GM23248 (cell line): ENCODE results near the gene NTPCR. TPM values are rescaled to one million over a fixed set of nuclear protein-coding genes. Genes with fewer than 3 reads are reported as not detected.

Experiments used
- DNase-seq: peaks from one replicate; pipeline ENCODE4 v3.0.0-alpha.2; 2015
- H2AFZ ChIP-seq: fragments of 200-600 bp; sonication (generic); 2 replicates; pipeline ENCODE4 v1.6.1; 2016; ENCODE audit warnings: antibody characterized with exemption
- H3F3A ChIP-seq: fragments of 200-600 bp; sonication (generic); 2 replicates; pipeline ENCODE4 v1.6.1; 2016; ENCODE audit warnings: mild to moderate bottlenecking, antibody characterized with exemption, mixed run types; ENCODE audit not compliant: insufficient read depth
- H3K27ac ChIP-seq: fragments of 200-600 bp; sonication (generic); 2 replicates; pipeline ENCODE4 v1.5.1; 2016; ENCODE audit warnings: mild to moderate bottlenecking
- H3K27me3 ChIP-seq: fragments of 200-600 bp; sonication (generic); replicated peaks from 2 replicates; pipeline ENCODE4 v1.6.1; 2016; ENCODE audit warnings: mild to moderate bottlenecking; ENCODE audit not compliant: insufficient read depth
- H3K36me3 ChIP-seq: fragments of 200-600 bp; sonication (generic); 2 replicates; pipeline ENCODE4 v1.6.1; 2016; ENCODE audit warnings: low read depth, mild to moderate bottlenecking
- H3K4me1 ChIP-seq: fragments of 200-600 bp; sonication (generic); 2 replicates; pipeline ENCODE4 v1.6.1; 2016; ENCODE audit warnings: mild to moderate bottlenecking; ENCODE audit not compliant: insufficient read depth
- H3K4me2 ChIP-seq: fragments of 200-600 bp; sonication (generic); one replicate; pipeline ENCODE4 v1.6.1; 2016; ENCODE audit warnings: mild to moderate bottlenecking; ENCODE audit not compliant: unreplicated experiment
- H3K4me3 ChIP-seq: fragments of 200-600 bp; sonication (generic); 2 replicates; pipeline ENCODE4 v1.5.1; 2016; ENCODE audit warnings: mild to moderate bottlenecking
- H3K79me2 ChIP-seq: fragments of 200-600 bp; sonication (generic); 2 replicates; pipeline ENCODE4 v1.6.1; 2016; ENCODE audit warnings: mild to moderate bottlenecking; ENCODE audit not compliant: insufficient read depth
- H3K9ac ChIP-seq: fragments of 200-600 bp; sonication (generic); 2 replicates; pipeline ENCODE4 v1.6.1; 2016; ENCODE audit warnings: mild to moderate bottlenecking
- H3K9me2 ChIP-seq: fragments of 200-600 bp; sonication (generic); 2 replicates; pipeline ENCODE4 v1.6.1; 2016; ENCODE audit warnings: mixed run types, mild to moderate bottlenecking, moderate library complexity; ENCODE audit not compliant: insufficient read depth
- H3K9me3 ChIP-seq: fragments of 200-600 bp; sonication (generic); one replicate; pipeline ENCODE4 v1.6.1; 2017; ENCODE audit warnings: low read depth
- H4K20me1 ChIP-seq: fragments of 200-600 bp; sonication (generic); 2 replicates; pipeline ENCODE4 v1.6.0; 2016; ENCODE audit not compliant: insufficient read depth
- EZH2 ChIP-seq: fragments of 200-600 bp; sonication (generic); IDR thresholded peaks from 2 replicates; pipeline ENCODE4 v1.6.1; 2018; ENCODE audit warnings: antibody characterized with exemption, mild to moderate bottlenecking; ENCODE audit not compliant: insufficient read depth, poor library complexity, severe bottlenecking
- EZH2phosphoT487 ChIP-seq: fragments of 200-600 bp; sonication (generic); IDR thresholded peaks from 2 replicates; pipeline ENCODE4 v1.6.1; 2018; ENCODE audit warnings: antibody characterized with exemption, moderate library complexity, mild to moderate bottlenecking, low read depth; ENCODE audit not compliant: insufficient read depth
- WGBS, 2 experiments: methylation state at CpG; one replicate each; pipeline ENCODE4 v1.1.6; 2015 to 2017; ENCODE audit warnings: low lambda C conversion rate in 2 of 2, low coverage in 1 of 2; ENCODE audit errors: missing lambda C conversion rate in 2 of 2; 5-methylcytosine and 5-hydroxymethylcytosine counted together
- in situ Hi-C: fragments of 300-500 bp; cut with MboI; formaldehyde crosslinking; loops from 2 replicates; pipeline ENCODE4 v1.15.0; 2020
- polyA plus RNA-seq: library from polyadenylated mRNA; unstranded; fragments of >200 nt; fragmentation: Nextera tagmentation; extraction: Ambion mirVana; gene quantifications from 2 replicates; pipeline ENCODE4 v1.2.1, GENCODE V29; 2016
- total RNA-seq: library from RNA; depleted of rRNA; stranded (reverse); fragments of >200 nt; shearing (Covaris generic); gene quantifications from 2 replicates; pipeline ENCODE4 v1.2.3, GENCODE V29; 2014

The NTPCR gene
- total and polyA plus RNA-seq, 2 experiments from 2014 or later = 23.8 to 67.2 TPM

- in situ Hi-C loops = no loop called here
- TF ChIP-seq EZH2 (no peak), EZH2phosphoT487 (no peak)
These were observed 35.2 kb upstream of the NTPCR start for GRCh38 chr1:232915212-232915611.

DNA sequence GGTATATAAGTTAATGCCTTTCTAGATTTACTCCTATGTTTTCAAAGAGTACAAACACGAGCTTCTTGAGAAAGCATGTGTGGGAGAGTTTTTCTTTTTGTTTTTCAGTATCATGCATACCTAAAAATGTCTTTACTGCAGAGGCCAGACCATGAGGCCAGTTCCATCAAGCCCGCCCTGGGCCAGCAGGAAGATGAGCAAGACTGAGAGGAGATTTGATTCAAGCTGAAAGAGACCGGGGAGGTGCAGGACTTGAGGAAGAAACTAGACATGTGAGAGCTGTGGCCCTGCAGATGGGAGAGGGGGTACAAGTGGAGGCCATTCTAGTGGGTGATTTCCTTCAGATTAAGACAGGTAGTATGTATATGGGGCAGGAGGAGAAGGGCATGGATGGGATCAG, 33.4 kb upstream of the NTPCR start:
- Histone ChIP-seq H3K27ac (no peak overlapping the region), H3K4me1 (peaks cover 8% of the 10 kb centered on the region), H3K4me2 (no peak overlapping the region), H3K9ac (no peak overlapping the region), H3K9me3 (no peaks in the 10 kb centered on the region), H3K27me3 (no peaks in the 10 kb centered on the region), H3F3A (no peaks in the 10 kb centered on the region; the same call in 1 of the 2 replicates), H3K4me3 (no peak overlapping the region), H3K9me2 (no peaks in the 10 kb centered on the region), H3K79me2 (no peaks in the 10 kb centered on the region), H2AFZ (no peak overlapping the region), H3K36me3 (no peaks in the 10 kb centered on the region), H4K20me1 (no peaks in the 10 kb centered on the region)
- WGBS, 2 experiments = 79 to 81% methylated on average over 3 of the region's 3 CpGs
- DNase-seq = no peak
- in situ Hi-C loops = no loop called here
- TF ChIP-seq EZH2phosphoT487 (no peak), EZH2 (no peak)

More at GRCh38 chr1:232915212-232915611, 35.2 kb upstream of the NTPCR start:
- Histone ChIP-seq H4K20me1 (no peaks in the 10 kb centered on the region), H3K36me3 (no peaks in the 10 kb centered on the region), H3K4me2 (no peak overlapping the region), H3K4me1 (no peaks in the 10 kb centered on the region), H3K27ac (no peak overlapping the region), H3K9ac (no peak overlapping the region), H3K4me3 (no peak overlapping the region), H3K27me3 (no peaks in the 10 kb centered on the region), H2AFZ (no peak overlapping the region), H3K9me3 (no peaks in the 10 kb centered on the region), H3F3A (no peaks in the 10 kb centered on the region), H3K9me2 (no peaks in the 10 kb centered on the region), H3K79me2 (no peaks in the 10 kb centered on the region)
- no peak for DNase-seq
- 81 to 85% methylated on average over 4 of the region's 4 CpGs for WGBS, 2 experiments

GRCh38 chr1:232921381-232921780, 29.0 kb upstream of the NTPCR start:
- no peak overlapping the region for H3K27ac ChIP-seq
- 61 to 66% methylated on average over 2 of the region's 2 CpGs for WGBS, 2 experiments
- peak overlapping the region; percentile 49 for H3K4me2 ChIP-seq
- in situ Hi-C loops = no loop called here
- H2AFZ ChIP-seq = no peak overlapping the region
- H3F3A ChIP-seq = peaks cover 19% of the 10 kb centered on the region
- no peaks in the 10 kb centered on the region for H3K36me3 ChIP-seq
- DNase-seq = peak; percentile 39
- no peaks in the 10 kb centered on the region for H3K27me3 ChIP-seq
- no peak overlapping the region for H3K9ac ChIP-seq
- H4K20me1 ChIP-seq = no peaks in the 10 kb centered on the region
- H3K4me1 ChIP-seq = peaks cover 40% of the 10 kb centered on the region
- H3K9me3 ChIP-seq = no peaks in the 10 kb centered on the region
- no peak overlapping the region for H3K4me3 ChIP-seq
- TF ChIP-seq EZH2phosphoT487 (no peak), EZH2 (no peak)
- no peaks in the 10 kb centered on the region for H3K9me2 ChIP-seq
- H3K79me2 ChIP-seq = no peaks in the 10 kb centered on the region

- Histone ChIP-seq H3K36me3 (no peaks in the 10 kb centered on the region), H3K9me2 (no peaks in the 10 kb centered on the region; the same call in 1 of the 2 replicates), H3F3A (peaks cover 19% of the 10 kb centered on the region), H2AFZ (peak overlapping the region; percentile 6; the same call in 1 of the 2 replicates), H3K27me3 (no peaks in the 10 kb centered on the region), H3K4me1 (peaks cover 40% of the 10 kb centered on the region), H3K4me2 (peak overlapping the region; percentile 49), H3K9me3 (no peaks in the 10 kb centered on the region), H3K9ac (peak overlapping the region; percentile 25; the same call in 1 of the 2 replicates), H4K20me1 (no peaks in the 10 kb centered on the region), H3K79me2 (no peaks in the 10 kb centered on the region), H3K27ac (peak overlapping the region; percentile 62), H3K4me3 (no peak overlapping the region)
- in situ Hi-C loops = no loop called here
- peak; percentile 85 for DNase-seq
- 15 to 18% methylated on average over 2 of the region's 2 CpGs for WGBS, 2 experiments
- TF ChIP-seq EZH2 (no peak), EZH2phosphoT487 (no peak)
These were observed 27.9 kb upstream of the NTPCR start for GRCh38 chr1:232922485-232922884.
